ENCODE data around the gene ARAP2.

DNA sequence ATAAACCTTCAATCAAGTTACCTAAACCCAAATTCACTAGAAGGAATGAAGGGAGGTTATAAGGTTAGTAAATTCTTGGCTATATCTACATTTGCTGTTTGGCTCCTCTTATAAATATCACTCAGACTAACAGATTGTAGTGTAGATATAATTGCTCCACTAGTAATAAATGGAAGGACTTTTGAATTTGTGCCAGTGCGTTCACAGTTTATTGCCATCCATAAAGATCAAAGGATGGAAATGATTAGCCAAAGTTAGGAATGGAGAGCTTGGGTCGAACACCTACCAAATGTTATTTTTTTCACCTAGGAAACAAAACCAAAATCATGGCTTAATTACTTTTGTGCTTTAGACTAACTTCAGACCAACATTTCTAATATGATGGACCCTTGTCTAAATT lies 46.3 kb upstream of the ARAP2 start:
- TF ChIP-seq, protein P1, sequence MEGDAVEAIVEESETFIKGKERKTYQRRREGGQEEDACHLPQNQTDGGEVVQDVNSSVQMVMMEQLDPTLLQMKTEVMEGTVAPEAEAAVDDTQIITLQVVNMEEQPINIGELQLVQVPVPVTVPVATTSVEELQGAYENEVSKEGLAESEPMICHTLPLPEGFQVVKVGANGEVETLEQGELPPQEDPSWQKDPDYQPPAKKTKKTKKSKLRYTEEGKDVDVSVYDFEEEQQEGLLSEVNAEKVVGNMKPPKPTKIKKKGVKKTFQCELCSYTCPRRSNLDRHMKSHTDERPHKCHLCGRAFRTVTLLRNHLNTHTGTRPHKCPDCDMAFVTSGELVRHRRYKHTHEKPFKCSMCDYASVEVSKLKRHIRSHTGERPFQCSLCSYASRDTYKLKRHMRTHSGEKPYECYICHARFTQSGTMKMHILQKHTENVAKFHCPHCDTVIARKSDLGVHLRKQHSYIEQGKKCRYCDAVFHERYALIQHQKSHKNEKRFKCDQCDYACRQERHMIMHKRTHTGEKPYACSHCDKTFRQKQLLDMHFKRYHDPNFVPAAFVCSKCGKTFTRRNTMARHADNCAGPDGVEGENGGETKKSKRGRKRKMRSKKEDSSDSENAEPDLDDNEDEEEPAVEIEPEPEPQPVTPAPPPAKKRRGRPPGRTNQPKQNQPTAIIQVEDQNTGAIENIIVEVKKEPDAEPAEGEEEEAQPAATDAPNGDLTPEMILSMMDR (conservative IDR thresholded peaks at IDR 0.05; ENCODE audit: low read depth, low read length) = no peak
- no peak for TF ChIP-seq EZH2 (IDR thresholded peaks at IDR 0.05; ENCODE audit: low read length, unreplicated experiment)
- no peak for TF ChIP-seq EZH2phosphoT487 (IDR thresholded peaks at IDR 0.05; ENCODE audit: borderline replicate concordance, low read length)

All from PC-3 (cell line).